ENCODE results near the gene NLRP5.
"Not testable (repeated sequence)": the region's sequence is repeated elsewhere in the genome, so short reads cannot be mapped to it uniquely, and the experiment has no call there.

Gene NLRP5

DNA sequence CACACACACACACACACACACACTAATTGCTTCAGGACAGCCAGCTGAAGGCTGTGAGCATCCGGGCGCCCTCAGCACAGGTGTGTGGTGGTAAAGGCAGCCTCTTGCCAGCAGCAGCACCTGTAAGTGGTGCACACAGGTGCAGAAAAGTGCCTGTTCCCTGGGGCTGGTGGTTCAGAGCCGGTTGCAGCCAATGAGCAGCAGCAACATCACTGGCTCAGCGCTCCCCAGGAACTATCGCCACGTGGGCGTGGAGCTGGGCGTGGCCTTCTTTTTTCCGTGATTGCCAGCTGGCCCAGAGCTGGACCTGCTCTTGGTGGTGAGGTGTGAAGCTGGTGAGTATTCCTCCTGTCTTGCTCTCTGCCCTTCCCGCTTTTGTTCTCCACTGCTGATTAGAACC is at the start of gene NLRP5:
Gene NLRP5 (plus strand): TSS at position 289 of the 400 bp plus-strand sequence.
- no peak for DNase-seq

DNA sequence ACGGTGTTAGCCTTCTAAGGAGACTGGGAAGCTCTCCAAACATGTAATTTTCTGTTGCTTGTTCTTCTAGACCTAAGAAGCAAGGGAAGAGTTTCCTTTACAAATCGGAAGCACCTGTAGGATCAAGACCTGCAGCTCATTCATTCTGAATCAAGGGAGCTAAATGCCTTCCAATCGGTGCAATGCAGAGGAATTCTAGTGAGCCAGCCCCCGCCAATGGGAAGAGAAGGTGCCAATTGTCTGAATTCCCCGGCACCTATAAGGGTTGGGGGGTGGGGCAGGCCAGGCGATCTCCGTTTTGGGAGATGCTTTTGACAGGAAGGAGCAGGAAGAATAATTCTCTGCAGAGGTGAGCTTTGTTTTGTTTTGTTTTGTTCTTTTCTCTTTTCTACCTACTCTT is 47.4 kb upstream of the NLRP5 start:
- no peak for DNase-seq

DNA sequence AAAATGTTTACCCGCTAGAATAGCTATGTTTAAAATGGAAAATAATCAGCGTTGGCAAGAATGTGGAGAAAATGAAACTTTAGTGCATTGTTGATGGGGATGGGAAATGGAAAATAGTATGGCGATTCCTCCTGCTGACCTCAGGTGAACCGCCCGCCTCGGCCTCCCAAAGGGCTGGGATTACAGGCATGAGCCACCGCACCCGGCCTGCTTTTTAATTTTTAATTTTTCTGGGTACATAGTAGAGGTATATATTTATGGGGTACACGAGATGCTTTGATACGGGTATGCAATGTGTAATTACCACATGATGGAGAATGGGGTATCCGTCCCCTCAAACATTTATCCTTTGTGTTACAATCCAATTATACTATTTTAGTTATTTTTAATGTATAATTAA is 46.3 kb upstream of the NLRP5 start:
- DNase-seq, result no peak

DNA sequence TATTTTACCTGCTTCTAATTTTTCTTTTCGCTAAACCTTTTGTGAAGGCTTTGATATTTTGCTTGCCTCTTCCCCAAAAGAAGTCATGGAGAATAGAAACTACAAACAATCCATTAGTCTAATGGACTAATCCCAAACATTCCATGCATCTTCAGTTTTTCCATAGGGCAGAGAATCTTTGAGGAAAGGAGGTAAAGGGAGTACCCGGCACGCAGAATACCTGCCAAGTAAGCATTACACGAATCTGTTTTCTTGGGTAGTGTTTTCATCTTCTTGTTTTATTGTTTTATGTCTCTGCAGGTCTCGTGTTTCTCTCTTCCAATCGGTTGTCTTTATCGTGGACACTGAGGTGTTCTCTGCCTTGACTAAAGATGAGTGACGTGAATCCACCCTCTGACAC is 39.0 kb upstream of the NLRP5 start, which contains the start of gene NLRP8:
Gene NLRP8 (plus strand): TSS at position 301 of the 400 bp plus-strand sequence.
- DNase-seq, result no peak

DNA sequence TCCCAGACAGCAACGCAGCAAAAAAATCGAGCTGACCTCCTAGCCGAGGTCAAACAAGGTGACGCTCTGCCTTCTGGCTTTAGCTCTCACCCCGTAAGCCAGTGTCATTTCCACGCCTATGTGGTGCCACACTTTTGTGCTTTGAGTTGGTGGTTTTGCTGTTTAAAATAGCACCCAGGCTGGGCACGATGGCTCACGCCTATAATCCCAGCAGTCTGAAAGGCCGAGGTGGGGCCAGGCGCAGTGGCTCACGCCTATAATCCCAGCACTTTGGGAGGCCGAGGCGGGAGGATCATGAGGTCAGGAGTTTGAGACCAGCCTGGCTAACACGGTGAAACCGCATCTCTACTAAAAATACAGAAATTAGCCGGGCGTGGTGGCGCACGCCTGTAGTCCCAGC is 36.0 kb upstream of the NLRP5 start:
- not testable (repeated sequence) for DNase-seq

DNA sequence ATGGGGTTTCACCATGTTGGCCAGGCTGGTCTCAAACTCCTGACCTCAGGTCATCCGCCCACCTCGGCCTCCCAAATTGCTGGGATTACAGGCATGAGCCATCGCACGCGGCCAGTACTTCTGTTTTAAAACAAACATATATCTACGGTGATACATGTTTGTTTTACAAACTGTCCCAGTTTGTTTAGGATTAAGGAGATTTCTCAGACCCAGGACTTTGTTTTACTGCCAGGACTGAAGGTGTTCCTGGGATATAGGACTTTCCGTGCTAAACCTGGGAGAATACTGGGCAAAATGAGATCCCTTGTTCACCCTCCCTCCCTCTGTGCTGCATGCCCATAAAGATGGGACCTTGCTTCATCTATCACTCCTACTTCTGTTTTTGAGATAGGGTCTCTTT is 30.1 kb upstream of the NLRP5 start:
- DNase-seq, result no peak

DNA sequence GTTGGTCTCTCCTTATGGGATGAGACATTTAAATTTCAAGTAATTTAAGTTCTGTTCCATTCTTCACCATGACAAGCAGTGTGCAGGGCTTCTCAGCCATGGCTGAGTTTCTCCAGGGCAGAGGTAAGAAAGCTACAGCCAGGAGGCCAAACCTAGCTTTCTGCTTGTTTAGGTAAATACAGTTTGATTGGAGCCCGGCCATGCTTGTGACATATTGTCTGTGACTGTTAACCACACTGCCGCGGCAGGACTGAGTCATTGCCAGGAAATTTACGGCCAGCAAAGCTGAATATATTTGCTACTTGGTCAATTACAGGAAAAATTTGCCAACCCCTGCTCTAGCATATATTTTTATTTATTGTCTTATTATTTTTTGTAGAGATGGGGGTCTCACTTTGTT is 28.2 kb upstream of the NLRP5 start:
- DNase-seq, result no peak

DNA sequence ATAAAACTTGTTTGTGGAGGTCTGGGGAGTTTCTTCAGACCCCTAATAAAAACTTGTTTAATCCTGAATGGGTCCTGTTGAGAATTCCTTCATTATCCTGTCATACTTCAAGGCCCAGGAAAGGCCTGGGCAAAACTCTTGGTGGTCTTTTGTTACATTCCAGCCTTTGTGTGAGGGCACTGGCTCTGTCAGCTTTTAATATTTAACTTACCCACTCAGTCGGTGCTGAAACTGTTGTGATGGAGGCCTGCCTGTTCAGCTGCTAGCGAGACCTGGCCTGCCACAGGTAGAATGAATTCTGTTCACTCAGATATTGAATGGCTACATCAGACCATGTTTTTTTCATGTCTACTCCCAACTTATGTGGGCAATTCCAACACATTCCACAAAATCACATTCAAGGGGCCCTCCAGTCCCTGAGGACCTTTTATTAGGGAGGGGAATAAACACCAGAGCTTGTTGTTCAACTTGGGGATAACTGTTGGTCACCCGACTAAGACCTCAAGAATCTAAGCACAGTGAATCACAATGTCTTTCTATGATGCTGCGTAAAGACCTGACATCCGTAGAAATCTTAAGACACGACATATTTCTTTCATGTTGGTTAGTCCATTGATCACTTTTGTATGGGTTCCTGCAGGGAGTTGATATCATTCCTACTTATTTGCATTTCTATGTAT is 26.4 kb upstream of the NLRP5 start:
- DNase-seq, result no peak

DNA sequence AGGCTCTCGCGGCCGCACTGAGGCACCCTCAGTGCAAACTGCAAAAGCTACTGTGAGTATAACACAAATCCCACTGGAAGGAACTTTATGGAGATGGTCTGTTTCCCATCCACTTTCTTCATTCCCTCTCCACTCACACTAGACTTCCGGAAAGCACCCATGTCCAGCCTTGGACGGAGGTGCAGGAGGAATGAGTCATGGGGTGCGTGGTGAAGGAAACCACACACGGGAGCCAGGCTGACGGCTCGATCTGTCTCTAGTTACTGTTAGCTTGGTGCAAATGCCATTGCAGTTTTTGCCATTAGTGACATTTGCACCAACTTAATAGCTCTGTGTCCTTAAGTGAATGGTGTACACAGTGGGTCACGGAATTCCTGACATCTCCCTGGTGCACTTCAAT is 24.4 kb upstream of the NLRP5 start:
- DNase-seq, result no peak

DNA sequence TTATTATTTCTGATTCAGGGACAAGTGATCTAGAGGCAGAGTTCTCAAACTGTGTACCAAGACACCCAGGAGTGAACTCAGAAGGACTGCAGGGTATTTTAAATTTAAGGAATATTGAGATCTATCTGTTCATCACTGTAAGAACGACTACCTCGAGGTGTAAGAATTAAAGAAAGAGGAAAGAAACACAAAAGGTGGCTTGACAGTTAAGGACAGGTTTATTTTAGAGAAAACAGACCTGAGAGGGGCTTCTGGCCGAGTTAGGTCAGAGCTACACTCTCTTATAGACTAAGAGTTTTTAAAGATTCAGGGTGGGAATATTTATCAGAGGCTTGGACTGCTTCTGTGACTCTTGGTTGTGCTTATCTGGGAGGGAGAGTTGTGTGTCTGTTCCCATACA is 12.6 kb upstream of the NLRP5 start:
- DNase-seq, result no peak

DNA sequence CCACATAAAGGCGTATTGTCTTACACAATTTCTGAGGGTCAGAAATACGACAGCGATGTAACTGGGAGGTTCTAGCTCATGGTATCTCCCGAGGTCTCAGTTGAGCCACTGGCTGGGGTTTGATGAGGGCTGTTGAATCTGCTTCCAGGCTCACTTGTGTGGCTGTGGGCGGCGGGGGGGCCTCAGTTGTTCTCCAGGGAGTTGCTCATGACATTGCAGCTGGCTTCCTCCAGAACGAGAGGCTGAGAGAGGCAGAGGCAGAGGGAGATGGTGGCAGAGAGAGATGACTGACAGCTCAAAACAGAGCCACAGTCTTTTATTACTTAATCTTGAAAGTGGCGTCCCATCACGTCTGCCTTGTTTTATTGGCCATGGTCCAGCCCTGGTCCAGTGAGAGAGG is 6.2 kb upstream of the NLRP5 start:
- no peak for DNase-seq

DNA sequence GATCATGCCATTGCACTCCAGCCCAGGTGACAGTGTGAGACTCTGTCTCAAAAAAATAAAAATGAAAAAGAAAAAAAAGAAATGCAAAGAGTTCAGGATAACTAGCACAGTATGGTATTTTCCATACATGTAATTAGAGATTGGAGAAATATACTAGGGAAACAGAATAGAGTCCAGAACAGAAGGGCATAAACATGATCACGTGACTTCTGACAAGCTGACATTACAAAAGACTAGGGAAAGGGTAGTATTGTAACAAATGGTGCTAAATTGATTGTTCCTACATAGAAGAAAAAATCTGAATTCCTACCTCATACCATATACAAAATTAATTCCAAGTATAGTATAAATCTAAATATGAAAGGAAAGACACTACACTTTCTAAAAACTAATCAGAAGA is 1.3 kb upstream of the NLRP5 start:
- no peak for DNase-seq

DNA sequence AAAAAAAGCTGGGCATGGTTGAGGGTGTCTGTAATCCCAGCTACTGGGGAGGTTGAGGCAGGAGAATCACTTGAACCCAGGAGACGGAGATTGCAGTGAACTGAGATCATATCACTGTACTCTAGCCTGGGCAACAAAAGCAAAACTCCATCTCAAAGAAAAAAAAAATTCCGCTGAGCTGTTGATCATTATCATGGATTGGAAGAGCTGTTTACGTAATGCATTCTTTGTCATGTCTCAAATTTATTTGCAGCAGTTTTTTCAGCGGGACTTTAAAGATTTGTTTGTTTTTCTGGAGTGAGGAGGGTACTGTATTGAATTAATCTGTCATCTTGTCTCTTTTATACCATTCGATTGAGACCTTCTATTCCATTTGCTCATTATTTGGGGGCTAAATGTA is 4.3 kb downstream of the NLRP5 start:
- no peak for DNase-seq

DNA sequence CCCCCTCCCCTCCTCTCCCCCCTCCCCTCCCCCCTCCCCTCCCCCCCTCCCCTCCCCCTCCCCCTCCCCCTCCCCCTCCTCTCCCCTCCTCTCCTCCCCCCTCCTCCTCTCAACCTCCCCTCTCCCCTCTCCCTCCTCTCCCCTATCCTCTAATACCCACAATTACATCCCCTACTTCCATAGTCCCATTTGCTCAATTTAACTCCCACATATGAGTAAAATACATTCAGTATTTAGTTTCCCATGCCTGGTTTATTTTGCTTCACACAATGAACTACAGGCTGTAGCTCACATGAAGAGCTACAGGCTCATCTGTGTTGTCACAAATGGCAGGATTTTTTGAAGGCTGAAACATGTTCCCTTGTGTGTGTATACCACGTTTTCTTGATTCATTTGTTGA is 6.9 kb downstream of the NLRP5 start:
- DNase-seq, result no peak

DNA sequence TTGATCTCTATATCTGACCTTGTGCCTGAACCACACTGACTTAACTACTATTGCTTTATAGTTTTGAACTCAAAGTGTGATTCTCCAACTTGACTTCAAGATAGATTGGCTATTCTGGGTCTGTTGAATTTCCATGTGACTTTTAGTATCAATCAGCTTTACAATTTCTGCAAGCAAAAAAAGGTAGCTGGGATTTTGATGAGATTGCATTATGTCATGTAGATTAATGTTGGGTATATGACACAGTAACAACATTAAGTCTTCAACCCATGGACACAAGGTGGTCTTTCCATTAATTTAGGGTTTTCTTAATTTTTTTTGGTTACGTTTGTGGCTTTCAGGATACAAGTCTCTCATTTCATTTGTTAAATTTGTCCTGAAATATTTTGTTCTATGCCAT is 28.2 kb downstream of the NLRP5 start:
- DNase-seq, result no peak

DNA sequence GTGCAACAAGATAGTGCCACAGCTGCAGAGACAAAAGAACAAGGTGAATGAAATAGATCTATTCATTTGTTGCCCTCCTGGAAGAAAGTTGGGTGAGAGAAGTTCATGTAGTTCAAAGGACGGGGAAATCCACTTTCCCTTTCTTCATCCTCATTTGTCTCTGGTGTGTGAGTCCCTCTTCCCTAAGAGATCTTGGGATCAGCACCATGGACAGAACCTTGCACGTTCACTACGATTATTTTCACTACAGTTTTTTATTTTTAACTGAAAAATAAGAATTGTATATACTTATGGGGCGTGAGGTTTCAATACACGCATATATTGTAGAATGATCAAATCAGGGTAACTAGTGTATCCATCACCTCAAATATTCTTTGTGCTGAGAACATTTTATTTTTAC is 29.2 kb downstream of the NLRP5 start:
- DNase-seq, result no peak

DNA sequence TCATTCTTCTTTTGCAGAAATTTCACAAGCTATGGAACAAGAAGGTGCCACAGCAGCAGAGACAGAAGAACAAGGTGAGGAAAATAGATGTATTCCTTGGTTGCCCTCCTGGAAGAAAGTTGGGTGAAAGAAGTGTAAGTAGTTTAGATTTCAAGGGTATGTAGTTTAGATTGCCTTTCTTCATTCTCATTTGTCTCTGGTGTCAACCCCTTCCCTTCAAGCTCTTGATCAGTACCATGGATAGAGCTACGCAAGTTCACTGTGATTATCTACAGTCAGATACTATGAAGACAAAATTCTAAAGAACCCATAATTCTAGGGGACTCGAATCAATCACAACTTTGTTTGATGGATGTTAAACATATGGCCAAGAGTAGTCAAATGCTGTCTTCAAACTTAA is 32.8 kb downstream of the NLRP5 start:
- DNase-seq, result not testable (repeated sequence)

DNA sequence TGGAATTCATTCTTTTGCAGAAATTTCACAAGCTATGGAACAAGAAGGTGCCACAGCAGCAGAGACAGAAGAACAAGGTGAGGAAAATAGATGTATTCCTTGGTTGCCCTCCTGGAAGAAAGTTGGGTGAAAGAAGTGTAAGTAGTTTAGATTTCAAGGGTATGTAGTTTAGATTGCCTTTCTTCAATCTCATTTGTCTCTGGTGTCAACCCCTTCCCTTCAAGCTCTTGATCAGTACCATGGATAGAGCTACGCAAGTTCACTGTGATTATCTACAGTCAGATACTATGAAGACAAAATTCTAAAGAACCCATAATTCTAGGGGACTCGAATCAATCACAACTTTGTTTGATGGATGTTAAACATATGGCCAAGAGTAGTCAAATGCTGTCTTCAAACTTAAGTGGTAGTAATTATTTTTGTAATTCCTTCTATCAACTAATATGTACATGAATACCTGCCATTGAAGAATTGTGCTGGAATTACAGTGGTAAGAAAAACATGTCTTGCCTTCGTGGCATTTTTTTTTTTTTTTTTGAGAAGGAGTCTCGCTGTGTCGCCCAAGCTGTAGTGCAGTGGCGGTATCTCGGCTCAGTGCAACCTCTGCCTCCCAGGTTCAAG is 33.9 kb downstream of the NLRP5 start:
- DNase-seq, result not testable (repeated sequence)

DNA sequence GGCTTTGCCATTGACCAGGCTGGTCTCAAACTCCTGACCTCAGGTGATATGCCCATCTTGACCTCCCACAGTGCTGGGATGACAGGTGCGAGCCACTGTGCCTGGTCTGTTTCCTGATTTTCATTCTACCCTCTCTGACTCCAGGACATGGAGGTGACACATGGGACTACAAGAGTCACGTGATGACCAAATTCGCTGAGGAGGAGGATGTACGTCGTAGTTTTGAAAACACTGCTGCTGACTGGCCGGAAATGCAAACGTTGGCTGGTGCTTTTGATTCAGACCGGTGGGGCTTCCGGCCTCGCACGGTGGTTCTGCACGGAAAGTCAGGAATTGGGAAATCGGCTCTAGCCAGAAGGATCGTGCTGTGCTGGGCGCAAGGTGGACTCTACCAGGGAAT is 40.2 kb downstream of the NLRP5 start:
- no peak for DNase-seq

DNA sequence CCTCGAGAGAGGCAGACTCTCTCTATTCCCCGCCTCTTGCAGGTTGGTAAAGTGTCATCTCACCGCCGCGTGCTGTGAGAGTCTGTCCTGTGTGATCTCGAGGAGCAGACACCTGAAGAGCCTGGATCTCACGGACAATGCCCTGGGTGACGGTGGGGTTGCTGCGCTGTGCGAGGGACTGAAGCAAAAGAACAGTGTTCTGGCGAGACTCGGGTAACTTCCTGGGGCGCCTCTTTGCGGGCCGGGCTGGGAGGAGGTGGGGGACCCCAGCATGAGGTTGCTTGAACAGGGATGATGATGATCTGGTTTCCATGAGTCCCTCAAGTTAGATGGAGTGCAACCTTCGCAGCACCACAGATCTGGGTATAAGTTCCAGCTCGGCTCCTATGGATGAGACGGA is 67.0 kb downstream of the NLRP5 start:
- no peak for DNase-seq

DNA sequence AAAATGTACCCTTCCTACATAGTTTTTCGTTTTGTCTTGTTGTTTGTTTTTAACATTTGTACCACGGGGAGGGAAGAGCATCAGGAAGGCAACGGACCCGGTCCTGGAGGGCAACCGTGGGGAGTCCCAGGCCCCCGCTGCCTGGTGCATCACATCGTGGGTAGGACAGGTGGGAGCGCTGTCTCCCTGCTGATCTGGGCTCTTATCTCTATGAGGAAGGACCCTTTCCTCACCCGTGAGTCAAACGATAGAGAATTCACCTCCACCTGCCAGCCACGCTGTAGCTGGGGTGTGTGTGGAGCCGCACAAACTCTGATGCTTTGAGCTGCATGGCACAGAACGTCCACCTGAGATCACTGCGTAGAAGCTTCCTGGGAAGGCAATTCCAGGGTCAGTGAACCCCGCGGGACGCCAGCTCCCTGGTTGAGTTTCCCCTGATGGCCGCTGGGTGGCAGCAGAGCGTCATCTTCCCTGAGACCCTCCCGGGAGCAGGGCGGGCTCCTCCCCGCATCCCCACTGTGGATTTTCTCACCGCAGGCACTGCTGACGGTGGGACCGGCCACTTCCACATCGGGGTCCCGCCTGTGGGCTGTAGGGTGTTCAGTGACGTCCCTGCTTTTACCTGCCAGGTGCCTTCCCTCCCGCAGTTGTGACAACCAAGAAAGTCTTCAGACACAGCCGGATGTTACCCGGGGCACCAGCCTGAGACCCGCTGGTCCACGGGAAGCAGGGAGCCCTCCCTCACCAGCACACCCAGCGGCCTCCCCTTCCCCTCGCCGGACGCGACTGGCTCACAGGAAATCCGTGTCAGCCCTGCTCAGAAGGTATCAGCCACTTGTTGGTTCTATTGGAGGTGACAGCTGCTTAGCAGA is 79.8 kb downstream of the NLRP5 start:
- DNase-seq, result peak; percentile 88

DNA sequence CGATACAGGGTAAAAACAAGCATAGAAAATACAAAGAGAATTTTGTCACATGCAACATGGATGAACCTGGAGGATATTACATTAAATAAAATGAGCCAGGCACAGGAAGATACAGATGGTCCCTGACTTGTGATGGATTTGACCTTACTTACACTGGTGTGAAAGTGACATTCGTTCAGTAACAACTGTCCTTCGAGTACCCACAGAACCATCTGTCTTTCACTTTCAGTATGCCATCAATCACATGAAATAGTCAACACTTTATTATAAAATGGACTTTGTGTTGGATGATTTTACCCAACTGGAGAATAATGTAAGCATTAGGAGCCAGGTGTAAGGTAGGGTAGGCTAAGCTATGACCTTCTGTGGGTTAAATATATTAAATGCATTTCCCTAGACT is 83.1 kb downstream of the NLRP5 start:
- DNase-seq, result no peak

DNA sequence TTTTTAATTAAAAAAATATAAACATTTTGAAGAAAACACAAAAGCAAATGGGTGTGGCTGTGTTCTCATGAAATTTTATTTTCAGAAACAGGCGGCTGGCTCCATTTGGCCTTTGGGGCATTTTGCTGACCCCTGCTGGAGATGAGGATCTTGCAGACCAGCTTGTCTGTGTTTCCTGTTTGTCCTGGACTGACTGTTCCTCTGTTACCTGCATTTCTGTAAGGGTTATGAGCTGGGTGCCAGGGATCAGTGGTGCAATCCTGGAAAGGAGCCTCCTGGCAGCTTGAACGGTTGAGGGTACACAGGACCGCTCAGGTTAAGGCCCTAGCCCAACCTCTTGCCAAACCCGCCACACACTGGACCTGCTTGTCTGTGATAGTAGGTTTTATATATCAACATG is 84.6 kb downstream of the NLRP5 start:
- DNase-seq, result no peak

DNA sequence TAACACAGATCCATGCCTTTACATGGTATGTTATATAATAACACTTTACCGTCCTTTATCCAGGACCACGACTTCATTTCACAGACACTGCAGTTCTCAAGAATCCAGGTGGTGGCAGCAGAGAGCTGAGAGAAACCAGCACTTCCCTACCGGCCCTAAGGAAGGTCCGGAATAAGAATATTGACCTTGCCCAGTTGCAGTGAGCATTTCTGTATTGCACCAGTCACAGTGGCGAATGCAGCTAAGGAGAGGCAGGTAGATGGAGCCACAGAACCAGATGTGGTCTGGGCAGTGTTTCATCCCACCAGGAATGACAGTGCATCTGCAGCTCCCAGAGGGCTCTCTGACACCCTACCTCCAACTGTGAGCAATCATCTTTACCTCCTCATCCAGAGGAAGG is 89.9 kb downstream of the NLRP5 start:
- peak; percentile 73 for DNase-seq

Measured in activated effector memory CD4-positive, alpha-beta T cell treated with anti-CD3 and anti-CD28 coated beads, Interleukin-2, amount 50 U/mL, for 16 hours (primary cell).